SK-N-SH treated with all-trans-retinoic acid at 6 μM for 48 hours (cell line): ENCODE measurements around the gene SMARCA1.

Experiments used
- ATAC-seq: fragments of 200-7000 bp; cut with Tn5 transposase; 3 replicates; pipeline ENCODE4 v1.9.1; 2020; ENCODE audit warnings: mild to moderate bottlenecking, moderate library complexity
- BACH2 ChIP-seq: fragments of 250-450 bp; sonication (Bioruptor Pico); IDR thresholded peaks from 2 replicates; pipeline ENCODE4 v1.9.0; 2021; ENCODE audit warnings: mild to moderate bottlenecking, borderline replicate concordance
- CSDC2 ChIP-seq: fragments of 250-450 bp; sonication (Bioruptor Pico); IDR thresholded peaks from 2 replicates; pipeline ENCODE4 v1.5.0; 2020; ENCODE audit warnings: mild to moderate bottlenecking, moderate library complexity
- GLIS3 ChIP-seq: fragments of 250-450 bp; sonication (Bioruptor Pico); IDR thresholded peaks from 2 replicates; pipeline ENCODE4 v1.5.0; 2020; ENCODE audit warnings: mild to moderate bottlenecking, moderate library complexity
- ISL1 ChIP-seq: fragments of 250-450 bp; sonication (Bioruptor Pico); IDR thresholded peaks from 2 replicates; pipeline ENCODE4 v2.1.2; 2022; ENCODE audit warnings: mild to moderate bottlenecking, moderate library complexity
- OSR1 ChIP-seq: fragments of 250-450 bp; sonication (Bioruptor Pico); IDR thresholded peaks from 2 replicates; pipeline ENCODE4 v1.8.0; 2022; ENCODE audit warnings: moderate library complexity, mild to moderate bottlenecking, inconsistent platforms
- PPARA ChIP-seq: fragments of 250-450 bp; sonication (Bioruptor Pico); IDR thresholded peaks from 2 replicates; pipeline ENCODE4 v1.5.0; 2020; ENCODE audit warnings: mild to moderate bottlenecking, borderline replicate concordance
- RARB ChIP-seq: fragments of 250-450 bp; sonication (Bioruptor Pico); IDR thresholded peaks from 2 replicates; pipeline ENCODE4 v1.8.0; 2021; ENCODE audit warnings: mild to moderate bottlenecking, moderate library complexity
- TCF4 ChIP-seq: fragments of 250-450 bp; sonication (Bioruptor Pico); IDR thresholded peaks from 2 replicates; pipeline ENCODE4 v1.8.0; 2021; ENCODE audit warnings: mild to moderate bottlenecking, moderate library complexity, borderline replicate concordance
- TOX ChIP-seq: fragments of 250-450 bp; sonication (Bioruptor Pico); IDR thresholded peaks from 2 replicates; pipeline ENCODE4 v1.8.0; 2021; ENCODE audit warnings: mild to moderate bottlenecking, moderate library complexity, borderline replicate concordance
- ZC3H10 ChIP-seq: fragments of 250-450 bp; sonication (Bioruptor Pico); IDR thresholded peaks from 2 replicates; pipeline ENCODE4 v1.5.1; 2021; ENCODE audit warnings: mild to moderate bottlenecking, moderate library complexity
- ZFP3 ChIP-seq: fragments of 250-450 bp; sonication (Bioruptor Pico); IDR thresholded peaks from 2 replicates; pipeline ENCODE4 v1.5.0; 2020; ENCODE audit warnings: mild to moderate bottlenecking, moderate library complexity
- ZFP30 ChIP-seq: fragments of 450-650 bp; formaldehyde crosslinking; IDR thresholded peaks from 2 replicates; pipeline ENCODE4 v1.5.0; 2022; ENCODE audit warnings: mild to moderate bottlenecking, moderate library complexity
- ZNF8 ChIP-seq: fragments of 450-650 bp; formaldehyde crosslinking; IDR thresholded peaks from 2 replicates; pipeline ENCODE4 v1.5.0; 2020; ENCODE audit warnings: mild to moderate bottlenecking, moderate library complexity
- TF ChIP-seq, protein P1 (sequence below): fragments of 250-450 bp; sonication (Bioruptor Pico); IDR thresholded peaks from 2 replicates; pipeline ENCODE4 v1.5.1; 2021; ENCODE audit warnings: mild to moderate bottlenecking, moderate library complexity
- TF ChIP-seq, protein P2 (sequence below): fragments of 250-450 bp; sonication (Bioruptor Pico); IDR thresholded peaks from 2 replicates; pipeline ENCODE4 v1.8.0; 2020; ENCODE audit warnings: mild to moderate bottlenecking, moderate library complexity, borderline replicate concordance
- TF ChIP-seq, protein P3 (sequence below): fragments of 250-450 bp; sonication (Bioruptor Pico); IDR thresholded peaks from 2 replicates; pipeline ENCODE4 v1.8.0; 2021; ENCODE audit warnings: low read depth, mild to moderate bottlenecking, moderate library complexity, borderline replicate concordance
- TF ChIP-seq, protein P4 (sequence below): fragments of 250-450 bp; sonication (Bioruptor Pico); IDR thresholded peaks from 2 replicates; pipeline ENCODE4 v1.5.1; 2020; ENCODE audit warnings: low read depth, mild to moderate bottlenecking, moderate library complexity
- TF ChIP-seq, protein P5 (sequence below): fragments of 250-450 bp; sonication (Bioruptor Pico); IDR thresholded peaks from 2 replicates; pipeline ENCODE4 v1.5.0; 2020; ENCODE audit warnings: mild to moderate bottlenecking, moderate library complexity

SMARCA1 gene

DNA sequence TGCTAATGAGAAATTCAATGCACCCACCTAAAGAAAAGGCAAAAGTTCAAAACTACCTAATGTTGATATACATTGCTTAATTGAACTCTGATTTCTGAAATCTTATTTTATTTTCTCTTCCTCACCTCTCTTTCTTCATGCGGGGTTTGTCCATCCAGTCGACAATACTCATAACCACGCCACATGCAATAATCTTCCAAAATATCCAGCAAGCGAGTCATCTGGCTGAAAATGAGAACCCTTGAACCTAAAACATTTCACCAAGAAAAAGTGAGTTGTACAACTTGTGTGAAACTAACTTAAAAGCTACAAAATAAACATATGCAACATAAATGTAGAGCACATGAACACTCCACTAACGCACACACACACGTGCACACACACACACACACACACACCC, 26.7 kb downstream of the SMARCA1 start (continued):
- TF ChIP-seq, protein P1, sequence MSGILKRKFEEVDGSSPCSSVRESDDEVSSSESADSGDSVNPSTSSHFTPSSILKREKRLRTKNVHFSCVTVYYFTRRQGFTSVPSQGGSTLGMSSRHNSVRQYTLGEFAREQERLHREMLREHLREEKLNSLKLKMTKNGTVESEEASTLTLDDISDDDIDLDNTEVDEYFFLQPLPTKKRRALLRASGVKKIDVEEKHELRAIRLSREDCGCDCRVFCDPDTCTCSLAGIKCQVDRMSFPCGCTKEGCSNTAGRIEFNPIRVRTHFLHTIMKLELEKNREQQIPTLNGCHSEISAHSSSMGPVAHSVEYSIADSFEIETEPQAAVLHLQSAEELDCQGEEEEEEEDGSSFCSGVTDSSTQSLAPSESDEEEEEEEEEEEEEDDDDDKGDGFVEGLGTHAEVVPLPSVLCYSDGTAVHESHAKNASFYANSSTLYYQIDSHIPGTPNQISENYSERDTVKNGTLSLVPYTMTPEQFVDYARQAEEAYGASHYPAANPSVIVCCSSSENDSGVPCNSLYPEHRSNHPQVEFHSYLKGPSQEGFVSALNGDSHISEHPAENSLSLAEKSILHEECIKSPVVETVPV = no peak
- no peak for TF ChIP-seq GLIS3 (CRISPR knock-in tag)

DNA sequence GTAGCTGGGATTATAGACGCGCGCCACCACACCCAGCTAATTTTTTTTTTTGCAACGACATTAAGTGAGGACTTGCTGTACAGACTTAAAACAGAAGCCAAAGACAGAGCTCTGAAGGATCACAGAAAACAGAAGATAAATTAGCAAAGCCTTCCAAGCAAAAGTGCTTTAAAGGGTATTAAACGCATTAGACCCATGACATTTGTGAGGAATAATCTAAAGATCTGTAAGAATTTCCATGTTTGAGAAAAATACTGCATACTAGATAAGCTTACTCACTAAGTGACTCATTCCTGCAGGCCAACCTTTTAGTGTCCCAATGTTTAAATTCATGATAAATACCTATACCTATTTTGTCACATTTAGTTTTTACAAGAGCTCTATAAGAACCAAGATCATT, 27.4 kb downstream of the SMARCA1 start:
- ATAC-seq = peak; percentile 61
- TF ChIP-seq PPARA (CRISPR knock-in tag) = no peak
- TF ChIP-seq ISL1 (CRISPR knock-in tag) = peak; percentile 71

DNA sequence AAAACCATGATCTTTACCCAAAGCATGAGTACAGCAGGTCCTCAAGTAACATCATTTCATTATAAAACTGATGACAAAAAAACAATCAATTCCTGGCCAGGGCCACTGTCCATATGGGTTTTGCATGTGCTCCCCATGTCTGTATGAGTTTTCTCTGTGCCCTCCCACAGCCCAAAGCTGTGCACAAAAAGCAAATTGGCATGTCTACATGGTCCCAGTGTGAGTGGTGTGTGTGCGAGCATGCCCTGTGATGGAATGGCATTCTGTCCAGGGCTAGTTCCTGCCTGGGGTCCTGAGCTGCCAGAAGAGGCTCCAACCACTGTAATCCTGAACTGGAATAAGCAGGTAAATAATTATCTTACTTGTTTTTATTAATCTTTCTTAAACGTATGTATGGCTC, 28.4 kb downstream of the SMARCA1 start:
- no peak for TF ChIP-seq ZC3H10
- ATAC-seq = no peak; the same call in 2 of the 3 replicates

DNA sequence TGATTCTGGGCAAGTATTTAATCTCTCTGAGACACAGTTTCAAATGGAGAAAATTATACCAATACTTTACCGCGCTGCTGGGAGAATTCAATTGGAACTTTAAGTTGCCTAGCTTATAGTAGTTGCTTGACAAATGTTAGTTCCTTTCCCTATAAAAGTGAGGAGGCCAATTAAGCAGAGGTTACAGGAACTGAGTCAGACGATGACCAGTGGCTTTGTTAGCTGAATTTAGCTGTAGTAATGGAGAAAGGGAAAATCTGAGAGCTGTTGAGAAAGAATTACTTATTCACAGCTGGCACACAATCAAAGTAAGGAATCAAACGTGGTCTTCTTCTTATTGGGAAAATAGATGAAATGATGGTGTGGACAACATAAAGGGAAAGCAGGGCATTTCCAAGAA, 29.6 kb downstream of the SMARCA1 start:
- no peak for TF ChIP-seq ISL1 (CRISPR knock-in tag)
- no peak for TF ChIP-seq CSDC2
- no peak for TF ChIP-seq OSR1 (CRISPR knock-in tag)
- no peak for TF ChIP-seq TCF4 (CRISPR knock-in tag)
- TF ChIP-seq, protein P1 = no peak
- no peak for TF ChIP-seq ZNF8 (CRISPR knock-in tag)
- no peak for TF ChIP-seq TOX (CRISPR knock-in tag)
- TF ChIP-seq, protein P2, sequence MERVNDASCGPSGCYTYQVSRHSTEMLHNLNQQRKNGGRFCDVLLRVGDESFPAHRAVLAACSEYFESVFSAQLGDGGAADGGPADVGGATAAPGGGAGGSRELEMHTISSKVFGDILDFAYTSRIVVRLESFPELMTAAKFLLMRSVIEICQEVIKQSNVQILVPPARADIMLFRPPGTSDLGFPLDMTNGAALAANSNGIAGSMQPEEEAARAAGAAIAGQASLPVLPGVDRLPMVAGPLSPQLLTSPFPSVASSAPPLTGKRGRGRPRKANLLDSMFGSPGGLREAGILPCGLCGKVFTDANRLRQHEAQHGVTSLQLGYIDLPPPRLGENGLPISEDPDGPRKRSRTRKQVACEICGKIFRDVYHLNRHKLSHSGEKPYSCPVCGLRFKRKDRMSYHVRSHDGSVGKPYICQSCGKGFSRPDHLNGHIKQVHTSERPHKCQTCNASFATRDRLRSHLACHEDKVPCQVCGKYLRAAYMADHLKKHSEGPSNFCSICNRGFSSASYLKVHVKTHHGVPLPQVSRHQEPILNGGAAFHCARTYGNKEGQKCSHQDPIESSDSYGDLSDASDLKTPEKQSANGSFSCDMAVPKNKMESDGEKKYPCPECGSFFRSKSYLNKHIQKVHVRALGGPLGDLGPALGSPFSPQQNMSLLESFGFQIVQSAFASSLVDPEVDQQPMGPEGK (CRISPR knock-in tag) = no peak
- TF ChIP-seq, protein P3, sequence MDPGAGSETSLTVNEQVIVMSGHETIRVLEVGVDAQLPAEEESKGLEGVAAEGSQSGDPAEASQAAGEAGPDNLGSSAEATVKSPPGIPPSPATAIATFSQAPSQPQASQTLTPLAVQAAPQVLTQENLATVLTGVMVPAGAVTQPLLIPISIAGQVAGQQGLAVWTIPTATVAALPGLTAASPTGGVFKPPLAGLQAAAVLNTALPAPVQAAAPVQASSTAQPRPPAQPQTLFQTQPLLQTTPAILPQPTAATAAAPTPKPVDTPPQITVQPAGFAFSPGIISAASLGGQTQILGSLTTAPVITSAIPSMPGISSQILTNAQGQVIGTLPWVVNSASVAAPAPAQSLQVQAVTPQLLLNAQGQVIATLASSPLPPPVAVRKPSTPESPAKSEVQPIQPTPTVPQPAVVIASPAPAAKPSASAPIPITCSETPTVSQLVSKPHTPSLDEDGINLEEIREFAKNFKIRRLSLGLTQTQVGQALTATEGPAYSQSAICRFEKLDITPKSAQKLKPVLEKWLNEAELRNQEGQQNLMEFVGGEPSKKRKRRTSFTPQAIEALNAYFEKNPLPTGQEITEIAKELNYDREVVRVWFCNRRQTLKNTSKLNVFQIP (CRISPR knock-in tag) = no peak
- no peak for TF ChIP-seq BACH2 (CRISPR knock-in tag)
- TF ChIP-seq, protein P4, sequence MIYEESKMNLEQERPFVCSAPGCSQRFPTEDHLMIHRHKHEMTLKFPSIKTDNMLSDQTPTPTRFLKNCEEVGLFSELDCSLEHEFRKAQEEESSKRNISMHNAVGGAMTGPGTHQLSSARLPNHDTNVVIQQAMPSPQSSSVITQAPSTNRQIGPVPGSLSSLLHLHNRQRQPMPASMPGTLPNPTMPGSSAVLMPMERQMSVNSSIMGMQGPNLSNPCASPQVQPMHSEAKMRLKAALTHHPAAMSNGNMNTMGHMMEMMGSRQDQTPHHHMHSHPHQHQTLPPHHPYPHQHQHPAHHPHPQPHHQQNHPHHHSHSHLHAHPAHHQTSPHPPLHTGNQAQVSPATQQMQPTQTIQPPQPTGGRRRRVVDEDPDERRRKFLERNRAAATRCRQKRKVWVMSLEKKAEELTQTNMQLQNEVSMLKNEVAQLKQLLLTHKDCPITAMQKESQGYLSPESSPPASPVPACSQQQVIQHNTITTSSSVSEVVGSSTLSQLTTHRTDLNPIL (CRISPR knock-in tag) = no peak
- no peak for TF ChIP-seq RARB (CRISPR knock-in tag)
- TF ChIP-seq, protein P5, sequence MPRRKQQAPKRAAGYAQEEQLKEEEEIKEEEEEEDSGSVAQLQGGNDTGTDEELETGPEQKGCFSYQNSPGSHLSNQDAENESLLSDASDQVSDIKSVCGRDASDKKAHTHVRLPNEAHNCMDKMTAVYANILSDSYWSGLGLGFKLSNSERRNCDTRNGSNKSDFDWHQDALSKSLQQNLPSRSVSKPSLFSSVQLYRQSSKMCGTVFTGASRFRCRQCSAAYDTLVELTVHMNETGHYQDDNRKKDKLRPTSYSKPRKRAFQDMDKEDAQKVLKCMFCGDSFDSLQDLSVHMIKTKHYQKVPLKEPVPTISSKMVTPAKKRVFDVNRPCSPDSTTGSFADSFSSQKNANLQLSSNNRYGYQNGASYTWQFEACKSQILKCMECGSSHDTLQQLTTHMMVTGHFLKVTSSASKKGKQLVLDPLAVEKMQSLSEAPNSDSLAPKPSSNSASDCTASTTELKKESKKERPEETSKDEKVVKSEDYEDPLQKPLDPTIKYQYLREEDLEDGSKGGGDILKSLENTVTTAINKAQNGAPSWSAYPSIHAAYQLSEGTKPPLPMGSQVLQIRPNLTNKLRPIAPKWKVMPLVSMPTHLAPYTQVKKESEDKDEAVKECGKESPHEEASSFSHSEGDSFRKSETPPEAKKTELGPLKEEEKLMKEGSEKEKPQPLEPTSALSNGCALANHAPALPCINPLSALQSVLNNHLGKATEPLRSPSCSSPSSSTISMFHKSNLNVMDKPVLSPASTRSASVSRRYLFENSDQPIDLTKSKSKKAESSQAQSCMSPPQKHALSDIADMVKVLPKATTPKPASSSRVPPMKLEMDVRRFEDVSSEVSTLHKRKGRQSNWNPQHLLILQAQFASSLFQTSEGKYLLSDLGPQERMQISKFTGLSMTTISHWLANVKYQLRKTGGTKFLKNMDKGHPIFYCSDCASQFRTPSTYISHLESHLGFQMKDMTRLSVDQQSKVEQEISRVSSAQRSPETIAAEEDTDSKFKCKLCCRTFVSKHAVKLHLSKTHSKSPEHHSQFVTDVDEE (CRISPR knock-in tag) = no peak
- TF ChIP-seq ZC3H10 = no peak
- no peak for TF ChIP-seq ZFP30 (CRISPR knock-in tag)
- TF ChIP-seq PPARA (CRISPR knock-in tag) = no peak
- TF ChIP-seq ZFP3 = no peak
- ATAC-seq = no peak
